ENCODE results near the gene DCAF10. TPM values are rescaled to one million over a fixed set of nuclear protein-coding genes. Genes with fewer than 3 reads are reported as not detected.
"Not testable (repeated sequence)": the region's sequence is repeated elsewhere in the genome, so short reads cannot be mapped to it uniquely, and the experiment has no call there.

The DCAF10 gene
- total and polyA plus RNA-seq, 8 donors = 3.9 to 19.6 (median 15.1) TPM

DNA sequence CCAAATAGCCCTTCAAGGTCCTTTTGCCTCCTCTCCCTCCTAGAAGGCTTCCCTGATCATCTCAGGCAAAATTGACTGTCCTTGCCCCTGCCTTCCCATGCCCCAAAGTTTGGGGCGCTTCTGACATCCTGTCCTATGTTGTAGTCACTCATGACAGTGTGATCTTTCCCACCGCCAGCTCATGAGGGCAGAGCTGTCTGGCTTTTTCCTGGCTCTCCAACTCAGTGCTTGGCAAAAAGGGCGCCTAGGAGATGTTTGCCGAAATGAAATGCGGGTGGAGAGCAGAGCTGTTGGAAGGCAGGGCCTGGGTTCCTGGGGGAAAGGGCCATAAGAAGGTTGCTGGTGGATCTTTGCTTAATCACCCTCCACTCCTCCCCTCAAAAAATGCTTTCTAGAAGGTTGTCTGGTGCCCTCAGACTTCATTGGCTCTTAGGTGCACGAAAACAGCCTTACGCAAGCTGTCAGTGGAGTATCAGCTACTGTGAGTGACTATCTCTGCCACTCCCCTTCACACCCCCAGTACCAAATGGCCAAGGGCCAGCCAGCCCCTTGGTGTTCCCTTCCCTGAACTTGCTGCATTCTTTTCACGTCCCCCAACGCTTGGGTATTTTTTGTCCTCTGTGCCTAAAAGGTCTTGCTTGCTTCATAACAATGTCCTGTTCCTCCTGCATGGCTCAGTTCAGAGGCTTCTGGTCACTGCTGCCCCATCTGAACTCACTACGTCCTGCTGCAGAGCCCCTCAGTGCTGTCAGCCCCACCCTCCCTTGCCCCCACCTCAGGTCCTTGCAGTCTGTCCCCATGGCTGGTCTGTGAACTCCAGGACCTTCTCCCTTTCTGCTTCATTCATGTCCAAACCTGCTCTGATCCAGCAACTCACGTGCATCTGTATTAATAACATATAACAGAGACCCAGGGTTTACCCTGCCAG is 106.0 kb downstream of the DCAF10 start:
- intact Hi-C loops (cut with DNase I) = no loop called here
- no peak for FAIRE-seq

DNA sequence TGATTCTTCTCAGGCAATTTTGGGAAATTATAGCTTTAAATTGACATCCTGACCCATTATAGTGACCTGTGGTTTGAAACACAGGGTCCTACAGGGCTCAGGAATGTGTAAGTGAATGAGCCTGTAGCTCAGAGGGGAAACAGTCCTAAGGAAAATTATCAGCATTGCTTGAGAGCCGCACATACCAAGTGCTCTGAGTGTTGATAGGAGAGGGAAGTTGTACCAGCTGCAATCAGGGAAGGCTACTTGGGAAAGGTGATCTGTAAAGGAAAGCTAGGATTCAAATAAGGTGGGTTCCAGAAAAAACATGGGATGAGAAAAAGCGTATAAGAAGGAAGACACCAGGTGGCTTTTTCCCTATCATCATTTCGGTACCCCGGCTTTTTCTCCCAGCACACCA is 107.7 kb downstream of the DCAF10 start:
- no peak for DNase-seq
- H3K27ac ChIP-seq = peak overlapping the region in 2 of 4 donors; percentile 18 to 47
- no peaks in the 10 kb centered on the region for H3K9me3 ChIP-seq
- H3K27me3 ChIP-seq = no peaks in the 10 kb centered on the region
- TF ChIP-seq, protein P1, sequence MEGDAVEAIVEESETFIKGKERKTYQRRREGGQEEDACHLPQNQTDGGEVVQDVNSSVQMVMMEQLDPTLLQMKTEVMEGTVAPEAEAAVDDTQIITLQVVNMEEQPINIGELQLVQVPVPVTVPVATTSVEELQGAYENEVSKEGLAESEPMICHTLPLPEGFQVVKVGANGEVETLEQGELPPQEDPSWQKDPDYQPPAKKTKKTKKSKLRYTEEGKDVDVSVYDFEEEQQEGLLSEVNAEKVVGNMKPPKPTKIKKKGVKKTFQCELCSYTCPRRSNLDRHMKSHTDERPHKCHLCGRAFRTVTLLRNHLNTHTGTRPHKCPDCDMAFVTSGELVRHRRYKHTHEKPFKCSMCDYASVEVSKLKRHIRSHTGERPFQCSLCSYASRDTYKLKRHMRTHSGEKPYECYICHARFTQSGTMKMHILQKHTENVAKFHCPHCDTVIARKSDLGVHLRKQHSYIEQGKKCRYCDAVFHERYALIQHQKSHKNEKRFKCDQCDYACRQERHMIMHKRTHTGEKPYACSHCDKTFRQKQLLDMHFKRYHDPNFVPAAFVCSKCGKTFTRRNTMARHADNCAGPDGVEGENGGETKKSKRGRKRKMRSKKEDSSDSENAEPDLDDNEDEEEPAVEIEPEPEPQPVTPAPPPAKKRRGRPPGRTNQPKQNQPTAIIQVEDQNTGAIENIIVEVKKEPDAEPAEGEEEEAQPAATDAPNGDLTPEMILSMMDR (IDR thresholded peaks at IDR 0.05) = no peak
- no peak for ATAC-seq
- intact Hi-C loops (cut with DNase I) = no loop called here
- no peak overlapping the region for H3K4me3 ChIP-seq
- no peaks in the 10 kb centered on the region for H3K36me3 ChIP-seq
- 30 to 42% methylated on average over 4 of the region's 4 CpGs for WGBS, 2 donors
- FAIRE-seq = no peak
- peaks cover 5 to 16% (median 8%) of the 10 kb centered on the region in 3 donors for H3K4me1 ChIP-seq

More for the DNA sequence above, 106.0 kb downstream of the DCAF10 start:
- peak in 1 of 6 donors; percentile 18 for DNase-seq
- Histone ChIP-seq H3K36me3 (no peaks in the 10 kb centered on the region), H3K27me3 (no peaks in the 10 kb centered on the region), H3K27ac (no peak overlapping the region), H3K9me3 (no peaks in the 10 kb centered on the region), H3K4me3 (no peak overlapping the region), H3K4me1 (peaks cover 5 to 26% (median 22%) of the 10 kb centered on the region in 3 donors)
- no peak for ATAC-seq
- TF ChIP-seq, protein P1 (IDR thresholded peaks at IDR 0.05) = no peak
- WGBS, 2 donors = 89 to 91% methylated on average over 11 of the region's 11 CpGs

DNA sequence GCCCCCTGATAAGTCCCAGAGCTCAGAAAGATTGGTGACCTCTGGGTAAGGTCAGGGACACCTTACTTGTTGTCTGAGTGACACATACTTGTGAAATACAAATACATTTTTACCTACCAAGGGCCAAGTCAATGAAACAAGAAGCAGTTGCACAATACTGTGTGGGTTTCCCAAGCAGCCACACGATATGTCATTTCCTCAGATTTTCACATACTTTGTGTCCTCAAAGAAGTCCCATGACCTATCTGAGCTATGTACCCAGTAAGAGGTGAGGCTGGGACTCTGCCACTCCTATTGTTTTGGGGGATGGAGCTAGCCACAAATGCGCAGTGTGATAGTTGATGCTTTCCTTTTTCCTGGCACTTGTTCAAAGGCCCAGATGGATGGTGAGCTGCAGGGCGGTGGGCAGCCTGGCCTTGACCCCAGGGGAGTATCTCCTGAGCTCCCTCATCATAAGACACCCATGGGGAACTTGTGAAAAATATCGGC is 108.1 kb downstream of the DCAF10 start:
- peak overlapping the region in 2 of 4 donors; percentile 18 to 47 for H3K27ac ChIP-seq
- no peaks in the 10 kb centered on the region for H3K27me3 ChIP-seq
- H3K4me3 ChIP-seq = no peak overlapping the region
- FAIRE-seq (no peak), DNase-seq (peak in 2 of 6 donors; percentile 48 to 69), ATAC-seq (peak; percentile 1 to 27 (median 11))
- TF ChIP-seq, protein P1 (IDR thresholded peaks at IDR 0.05) = no peak
- no peaks in the 10 kb centered on the region for H3K36me3 ChIP-seq
- 43 to 48% methylated on average over 4 of the region's 4 CpGs for WGBS, 2 donors
- intact Hi-C loops (cut with DNase I) = no loop called here
- H3K4me1 ChIP-seq = peaks cover 5 to 16% (median 8%) of the 10 kb centered on the region in 3 donors
- H3K9me3 ChIP-seq = no peaks in the 10 kb centered on the region

DNA sequence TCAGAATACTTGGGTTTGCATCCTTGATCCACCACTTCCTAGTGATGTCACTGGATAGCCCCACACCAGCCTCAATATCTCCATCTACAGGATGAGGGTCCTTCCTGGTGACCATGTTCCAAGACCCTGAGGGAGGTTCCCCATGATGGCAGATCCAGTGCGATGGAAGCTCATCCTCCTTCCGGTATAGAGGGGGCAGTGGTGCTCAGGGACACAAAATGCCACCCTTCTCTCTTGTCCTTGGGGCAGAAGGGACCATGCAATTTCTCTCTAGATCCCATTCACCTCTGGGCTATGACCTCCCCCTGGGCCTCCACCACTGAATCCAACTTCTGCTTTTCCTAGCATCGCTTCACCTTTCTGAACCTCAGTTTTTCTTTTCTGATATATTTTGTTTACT is 108.7 kb downstream of the DCAF10 start:
- TF ChIP-seq, protein P1 (IDR thresholded peaks at IDR 0.05) = no peak
- no peak for FAIRE-seq
- H3K27ac ChIP-seq = no peak overlapping the region
- H3K4me3 ChIP-seq = no peak overlapping the region
- no peaks in the 10 kb centered on the region for H3K9me3 ChIP-seq
- no peak for DNase-seq
- ATAC-seq = no peak
- H3K36me3 ChIP-seq = no peaks in the 10 kb centered on the region
- 95 to 96% methylated on average over 3 of the region's 3 CpGs for WGBS, 2 donors
- no peaks in the 10 kb centered on the region for H3K27me3 ChIP-seq
- peaks cover 5 to 16% (median 8%) of the 10 kb centered on the region in 3 donors for H3K4me1 ChIP-seq
- intact Hi-C loops (cut with DNase I) = no loop called here

DNA sequence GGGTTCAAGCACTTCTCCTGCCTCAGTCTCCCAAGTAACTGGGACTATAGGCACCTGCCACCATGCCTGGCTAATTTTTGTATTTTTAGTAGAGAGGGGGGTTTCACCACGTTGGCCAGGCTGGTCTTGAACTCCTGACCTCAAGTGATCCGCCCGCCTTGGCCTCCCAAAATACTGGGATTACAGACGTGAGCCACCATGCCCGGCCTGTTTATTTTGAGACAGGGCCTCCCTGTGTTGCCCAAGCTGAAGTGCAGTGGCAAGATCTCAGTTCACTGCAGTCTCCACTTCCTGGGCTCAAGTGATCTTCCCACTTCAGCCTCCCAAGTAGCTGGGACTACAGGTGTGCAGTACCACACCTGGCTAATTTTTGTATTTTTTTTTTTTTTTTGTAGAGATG is 109.2 kb downstream of the DCAF10 start:
- not testable (repeated sequence) for H3K36me3 ChIP-seq, H3K27ac ChIP-seq, H3K9me3 ChIP-seq, DNase-seq, FAIRE-seq, H3K27me3 ChIP-seq, H3K4me3 ChIP-seq, ATAC-seq
- intact Hi-C loops (cut with DNase I) = loop anchor here in 2 of 3 donors (5.0 to 10.0 kb wide), 4 partner anchors 65 to 455 kb away; no protein-coding TSS in a partner anchor
- peaks cover 4 to 15% (median 8%) of the 10 kb centered on the region in 3 donors for H3K4me1 ChIP-seq
- 80 to 86% methylated on average over 5 of the region's 5 CpGs for WGBS, 2 donors
